ENCODE results near the gene STARD13. TPM values are rescaled to one million over a fixed set of nuclear protein-coding genes. Genes with fewer than 3 reads are reported as not detected.

Gene STARD13
- total RNA-seq, 1 donor from 2014 or later: 1.8 TPM

DNA sequence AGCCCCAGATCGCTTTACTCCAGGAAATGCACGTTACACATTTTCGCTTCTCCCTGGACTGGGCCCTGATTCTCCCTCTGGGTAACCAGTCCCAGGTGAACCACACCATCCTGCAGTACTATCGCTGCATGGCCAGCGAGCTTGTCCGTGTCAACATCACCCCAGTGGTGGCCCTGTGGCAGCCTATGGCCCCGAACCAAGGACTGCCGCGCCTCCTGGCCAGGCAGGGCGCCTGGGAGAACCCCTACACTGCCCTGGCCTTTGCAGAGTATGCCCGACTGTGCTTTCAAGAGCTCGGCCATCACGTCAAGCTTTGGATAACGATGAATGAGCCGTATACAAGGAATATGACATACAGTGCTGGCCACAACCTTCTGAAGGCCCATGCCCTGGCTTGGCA is 224.7 kb downstream of the STARD13 start:
- intact Hi-C loops (cut with micrococcal nuclease): no loop called here

DNA sequence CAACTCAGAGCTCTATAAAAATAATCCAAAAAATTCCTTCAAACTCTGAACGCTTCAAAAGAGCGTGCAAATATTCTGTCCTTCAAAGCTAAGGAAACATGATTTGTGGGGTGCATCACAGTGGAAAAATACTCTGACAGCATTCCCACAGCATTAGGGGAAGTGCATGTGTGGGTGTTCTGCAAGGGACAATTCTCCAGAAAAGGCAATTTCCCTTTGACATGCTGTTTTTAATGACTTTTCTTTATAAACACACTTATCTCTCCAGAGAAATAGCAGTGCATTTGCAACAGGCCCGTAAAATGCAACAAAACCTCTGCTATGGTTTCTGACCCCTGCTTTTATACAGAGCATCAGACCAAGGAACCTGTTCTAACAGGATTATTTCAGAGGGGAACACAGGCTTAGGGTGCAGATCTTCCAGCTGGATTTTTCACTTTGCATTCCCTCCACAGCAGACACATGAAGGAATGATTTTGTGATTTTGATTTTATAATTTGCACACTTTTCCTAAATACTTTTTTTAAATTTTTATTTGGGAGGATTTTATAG is 226.7 kb downstream of the STARD13 start:
- intact Hi-C loops (cut with micrococcal nuclease): no loop called here

DNA sequence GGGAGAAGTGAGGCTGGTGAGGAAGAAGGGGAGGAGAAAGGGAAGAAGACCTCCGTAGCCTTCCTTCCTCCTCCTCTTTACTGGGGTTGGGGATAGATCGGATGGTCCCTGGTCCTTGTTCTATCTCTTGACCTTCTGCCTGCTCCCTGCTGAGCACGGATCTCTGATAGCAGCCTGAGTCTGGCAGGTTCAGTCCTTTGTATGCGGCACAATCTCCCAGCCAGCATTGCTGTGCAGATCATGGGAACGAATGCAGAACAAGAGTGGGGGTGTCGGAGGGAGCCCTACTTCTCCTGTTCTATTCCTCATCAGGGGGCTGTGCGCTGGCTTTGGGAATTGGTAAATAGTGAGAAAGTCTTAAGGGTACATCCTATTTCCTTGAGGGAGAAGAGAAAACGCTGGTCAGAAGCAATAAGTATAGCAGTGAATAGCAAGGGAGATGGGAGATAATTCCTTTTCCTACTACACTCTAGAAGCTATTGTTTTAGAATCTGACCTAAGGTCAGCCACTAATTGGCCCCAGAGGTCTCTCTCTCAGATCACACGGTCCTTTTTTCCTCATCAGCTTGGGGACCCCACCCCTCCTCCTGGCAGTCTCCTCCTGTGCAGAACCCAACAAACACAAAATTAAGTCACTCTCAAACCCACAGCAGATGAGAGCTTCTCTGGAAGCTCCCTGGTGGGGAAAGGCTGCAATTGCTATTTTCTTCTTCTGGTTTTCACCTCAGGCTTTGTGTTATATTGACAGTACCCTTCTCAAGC is 228.4 kb downstream of the STARD13 start:
- intact Hi-C loops (cut with micrococcal nuclease): no loop called here

DNA sequence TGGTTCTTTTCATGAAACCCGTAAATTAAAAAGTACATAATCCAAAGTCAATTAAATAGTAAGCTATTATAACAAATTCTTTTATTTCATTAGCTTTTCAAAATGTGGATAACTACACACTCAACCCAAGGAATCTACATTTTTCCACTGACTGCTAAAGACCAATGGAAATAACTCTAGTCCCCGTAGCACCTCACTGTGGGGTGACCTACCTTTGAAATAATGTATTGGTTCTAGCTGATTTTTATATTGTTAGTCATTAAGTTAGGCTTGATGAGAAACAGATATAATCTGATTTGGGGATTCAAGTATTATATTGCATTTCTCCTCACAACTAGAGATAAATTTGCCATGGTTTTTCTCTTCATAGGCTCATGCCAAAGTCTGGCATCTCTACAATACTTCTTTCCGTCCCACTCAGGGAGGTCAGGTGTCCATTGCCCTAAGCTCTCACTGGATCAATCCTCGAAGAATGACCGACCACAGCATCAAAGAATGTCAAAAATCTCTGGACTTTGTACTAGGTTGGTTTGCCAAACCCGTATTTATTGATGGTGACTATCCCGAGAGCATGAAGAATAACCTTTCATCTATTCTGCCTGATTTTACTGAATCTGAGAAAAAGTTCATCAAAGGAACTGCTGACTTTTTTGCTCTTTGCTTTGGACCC is 232.0 kb downstream of the STARD13 start:
- intact Hi-C loops (cut with micrococcal nuclease): no loop called here
